IMR-90 (cell line): ENCODE results near the gene PTX3. TPM values are rescaled to one million over a fixed set of nuclear protein-coding genes. Genes with fewer than 3 reads are reported as not detected.

ENCODE experiments used
- ATAC-seq: fragments of 200-7000 bp; cut with Tn5 transposase; 2 replicates; pipeline ENCODE4 v1.9.1; 2020; ENCODE audit warnings: low read depth, mild to moderate bottlenecking, moderate library complexity
- BruUV-seq: library from RNA; stranded (reverse); fragments of 400-500 nt; replicated peaks from 2 replicates; lab custom pipeline; 2021; lab: Mats Ljungman, UMichigan
- CTCF ChIA-PET: fragments of 300-600 bp; formaldehyde crosslinking; extraction: SDS; loops from one replicate; lab custom pipeline; 2021; ENCODE audit warnings: antibody characterized with exemption; lab: Yijun Ruan, JAX
- POLR2A ChIA-PET: fragments of 300-600 bp; sonication (Branson Sonifier 250); formaldehyde crosslinking; loops from one replicate; lab custom pipeline; 2022; ENCODE audit warnings: antibody characterized with exemption; ENCODE audit not compliant: unreplicated experiment; lab: Charles Lee
- DNase-seq: peaks from one replicate; pipeline ENCODE4 v3.0.0; 2013
- H2AFZ ChIP-seq: replicated peaks from 2 replicates; pipeline ENCODE3; 2013; ENCODE audit warnings: low read length, mild to moderate bottlenecking; ENCODE audit not compliant: poor library complexity
- H2AK5ac ChIP-seq: 2 replicates; pipeline ENCODE4 v1.6.1; 2013; ENCODE audit warnings: low read depth, low read length, inconsistent platforms
- H2AK9ac ChIP-seq: replicated peaks from 2 replicates; pipeline ENCODE3; 2013; ENCODE audit warnings: mild to moderate bottlenecking, low read depth, low read length, moderate library complexity; ENCODE audit not compliant: poor library complexity
- H2BK120ac ChIP-seq: 2 replicates; pipeline ENCODE4 v1.6.1; 2013; ENCODE audit warnings: low read depth, low read length, inconsistent platforms
- H2BK15ac ChIP-seq: 3 replicates; pipeline ENCODE4 v1.6.1; 2013; ENCODE audit warnings: low read depth, low read length, inconsistent platforms
- H2BK20ac ChIP-seq: 2 replicates; pipeline ENCODE4 v1.6.1; 2013; ENCODE audit warnings: low read depth, mild to moderate bottlenecking, inconsistent platforms, low read length, moderate library complexity
- H2BK5ac ChIP-seq: 2 replicates; pipeline ENCODE4 v1.6.1; 2013; ENCODE audit warnings: mild to moderate bottlenecking, low read depth, low read length, inconsistent platforms; ENCODE audit not compliant: poor library complexity, severe bottlenecking
- H3K14ac ChIP-seq: replicated peaks from 2 replicates; pipeline ENCODE4 v1.6.1; 2013; ENCODE audit warnings: low read depth, low read length, inconsistent platforms
- H3K18ac ChIP-seq: 2 replicates; pipeline ENCODE4 v1.6.1; 2013; ENCODE audit warnings: low read depth, low read length, control low read depth
- H3K23ac ChIP-seq: 2 replicates; pipeline ENCODE4 v1.6.1; 2013; ENCODE audit warnings: low read depth, low read length, inconsistent platforms
- H3K27ac ChIP-seq: 2 replicates; pipeline ENCODE4 v1.5.1; 2013; ENCODE audit warnings: mild to moderate bottlenecking, control low read depth, low read length; ENCODE audit not compliant: insufficient read depth
- H3K27me3 ChIP-seq: 2 replicates; pipeline ENCODE4 v1.6.1; 2013; ENCODE audit warnings: low read length; ENCODE audit not compliant: control insufficient read depth, insufficient read depth
- H3K36me3 ChIP-seq: 2 replicates; pipeline ENCODE4 v1.6.1; 2013; ENCODE audit warnings: low read length, mixed read lengths; ENCODE audit not compliant: control insufficient read depth, insufficient read depth
- H3K4ac ChIP-seq: 2 replicates; pipeline ENCODE4 v1.6.1; 2013; ENCODE audit warnings: low read depth, low read length, inconsistent platforms
- H3K4me1 ChIP-seq: 2 replicates; pipeline ENCODE4 v1.6.1; 2013; ENCODE audit warnings: low read length, mixed read lengths; ENCODE audit not compliant: control insufficient read depth, insufficient read depth
- H3K4me2 ChIP-seq: 2 replicates; pipeline ENCODE4 v1.6.1; 2013; ENCODE audit warnings: low read depth, mild to moderate bottlenecking, control low read depth, low read length, moderate library complexity
- H3K4me3 ChIP-seq: 2 replicates; pipeline ENCODE4 v1.5.1; 2013; ENCODE audit warnings: low read depth, mild to moderate bottlenecking, control low read depth, low read length, moderate library complexity; ENCODE audit not compliant: insufficient read depth
- H3K56ac ChIP-seq: 2 replicates; pipeline ENCODE4 v1.6.1; 2013; ENCODE audit warnings: low read length, inconsistent platforms; ENCODE audit not compliant: insufficient read depth; ENCODE audit errors: extremely low read depth
- H3K79me1 ChIP-seq, 2 experiments: 2 replicates each; pipeline ENCODE4 v1.6.1; 2013; ENCODE audit warnings: low read length in 2 of 2, inconsistent platforms in 1 of 2, low read depth in 1 of 2
- H3K9ac ChIP-seq: 2 replicates; pipeline ENCODE4 v1.6.1; 2013; ENCODE audit warnings: low read depth, low read length, control low read depth
- H3K9me1 ChIP-seq: 2 replicates; pipeline ENCODE4 v1.6.1; 2013; ENCODE audit warnings: low read length, inconsistent platforms; ENCODE audit not compliant: insufficient read depth
- H3K9me3 ChIP-seq: 2 replicates; pipeline ENCODE4 v1.6.1; 2013; ENCODE audit warnings: low read length; ENCODE audit not compliant: control insufficient read depth, insufficient read depth
- H4K20me1 ChIP-seq: 2 replicates; pipeline ENCODE4 v1.6.1; 2013; ENCODE audit warnings: low read length, inconsistent platforms; ENCODE audit not compliant: insufficient read depth
- H4K5ac ChIP-seq: 2 replicates; pipeline ENCODE4 v1.6.1; 2013; ENCODE audit warnings: mild to moderate bottlenecking, low read depth, low read length, control low read depth
- H4K8ac ChIP-seq, 2 experiments: 2 replicates each; pipeline ENCODE4 v1.6.1; 2013; ENCODE audit warnings: low read depth in 2 of 2, low read length in 2 of 2, control low read depth in 1 of 2, inconsistent platforms in 1 of 2
- H4K91ac ChIP-seq: 2 replicates; pipeline ENCODE4 v1.6.1; 2013; ENCODE audit warnings: low read depth, low read length, inconsistent platforms; ENCODE audit not compliant: insufficient read depth
- BHLHE40 ChIP-seq: fragments of 150-350 bp; IDR thresholded peaks from 2 replicates; pipeline ENCODE4 v1.6.1; 2016; ENCODE audit warnings: mild to moderate bottlenecking, low read depth, low read length
- CEBPB ChIP-seq: IDR thresholded peaks from 2 replicates; pipeline ENCODE4 v1.6.1; 2012; ENCODE audit warnings: low read depth, low read length, improper control_type of control experiment
- CHD1 ChIP-seq: IDR thresholded peaks from 2 replicates; pipeline ENCODE4 v1.6.1; 2012; ENCODE audit warnings: low read depth, low read length, improper control_type of control experiment
- CTCF ChIP-seq: conservative IDR thresholded peaks from 2 replicates; pipeline ENCODE4 v1.5.1; 2012; ENCODE audit warnings: mild to moderate bottlenecking, low read depth, low read length, improper control_type of control experiment
- ELK1 ChIP-seq: fragments of 150-350 bp; IDR thresholded peaks from 2 replicates; pipeline ENCODE4 v1.6.1; 2016; ENCODE audit warnings: low read depth, mild to moderate bottlenecking, low read length, moderate library complexity, borderline replicate concordance
- FOS ChIP-seq: fragments of 150-350 bp; IDR thresholded peaks from 2 replicates; pipeline ENCODE4 v1.6.1; 2016; ENCODE audit warnings: low read depth, low read length
- MAFK ChIP-seq: IDR thresholded peaks from 2 replicates; pipeline ENCODE4 v1.6.1; 2012; ENCODE audit warnings: low read depth, low read length, improper control_type of control experiment
- MAZ ChIP-seq: IDR thresholded peaks from 2 replicates; pipeline ENCODE4 v1.6.1; 2012; ENCODE audit warnings: low read depth, mild to moderate bottlenecking, low read length, improper control_type of control experiment, moderate library complexity, borderline replicate concordance
- MXI1 ChIP-seq: IDR thresholded peaks from 2 replicates; pipeline ENCODE4 v1.6.1; 2012; ENCODE audit warnings: low read depth, mild to moderate bottlenecking, low read length, moderate library complexity, borderline replicate concordance
- NFE2L2 ChIP-seq: fragments of 150-350 bp; IDR thresholded peaks from 2 replicates; pipeline ENCODE4 v1.6.1; 2016; ENCODE audit warnings: low read depth, mild to moderate bottlenecking, low read length
- POLR2A ChIP-seq: IDR thresholded peaks from 2 replicates; pipeline ENCODE4 v1.6.1; 2012; ENCODE audit warnings: mild to moderate bottlenecking, low read depth, low read length
- RCOR1 ChIP-seq: IDR thresholded peaks from 2 replicates; pipeline ENCODE4 v1.6.1; 2012; ENCODE audit warnings: mild to moderate bottlenecking, low read length, improper control_type of control experiment; ENCODE audit not compliant: insufficient replicate concordance
- RFX5 ChIP-seq: IDR thresholded peaks from 2 replicates; pipeline ENCODE4 v1.8.0; 2012; ENCODE audit warnings: low read depth, mild to moderate bottlenecking, low read length, moderate library complexity
- SMC3 ChIP-seq: fragments of 150-350 bp; IDR thresholded peaks from 2 replicates; pipeline ENCODE4 v1.6.1; 2016; ENCODE audit warnings: low read depth, mild to moderate bottlenecking, antibody characterized with exemption, low read length, moderate library complexity
- USF2 ChIP-seq: fragments of 150-350 bp; IDR thresholded peaks from 2 replicates; pipeline ENCODE4 v1.6.1; 2017; ENCODE audit warnings: mild to moderate bottlenecking, antibody characterized with exemption, low read length, low read depth
- WGBS, 2 experiments: methylation state at CpG; one replicate each; pipeline versions ENCODE4 v1.1.5 to v1.1.7; 2013; ENCODE audit warnings: missing lambda C conversion rate in 2 of 2; ENCODE audit not compliant: insufficient read length in 1 of 2; ENCODE audit errors: extremely low coverage in 2 of 2; 5-methylcytosine and 5-hydroxymethylcytosine counted together
- dilution Hi-C: fragments of 300-500 bp; cut with HindIII; formaldehyde crosslinking; loops from one replicate; pipeline ENCODE4 v1.14.3; 2018; ENCODE audit warnings: low sequenced_read_pairs; ENCODE audit not compliant: unreplicated experiment
- in situ Hi-C: fragments of 300-500 bp; cut with MboI; formaldehyde crosslinking; loops from 3 replicates; pipeline ENCODE4 v1.14.3; 2019; ENCODE audit warnings: low sequenced_read_pairs, inconsistent platforms, mixed read lengths
- intact Hi-C: fragments of 100-400 bp; cut with micrococcal nuclease; formaldehyde crosslinking; loops from 2 replicates; pipeline ENCODE4 v1.10.0; 2022
- polyA plus RNA-seq, 3 experiments: library from polyadenylated mRNA; depleted of rRNA; stranded (reverse); fragments of >200 nt; gene quantifications; 2 replicates each; pipeline ENCODE4 v1.2.3, GENCODE V29; 2012; ENCODE audit warnings: low replicate concordance in 1 of 3
- total RNA-seq: library from RNA; depleted of rRNA; stranded (reverse); fragments of >200 nt; gene quantifications from 2 replicates; pipeline ENCODE4 v1.2.3, GENCODE V29; 2012

Gene PTX3
- total and polyA plus RNA-seq, 2 of the 4 experiments (the other 2 are of a cell fraction), result 97.9 to 135 TPM

GRCh38 chr3:157438194-157438730 lies 1.6 kb downstream of the PTX3 start:
- ChIA-PET CTCF (no interaction called here), POLR2A (interaction anchor here (0.6 to 1.3 kb wide), 6 partner anchors 26 to 234 kb away, joined by 3 to 7 read pairs (median 4); no protein-coding TSS in a partner anchor)
- Histone ChIP-seq H2BK120ac (peak overlapping the region; percentile 62), H3K56ac (peak overlapping the region; percentile 16; the same call in 1 of the 2 replicates), H2BK20ac (peak overlapping the region; percentile 21; the same call in 1 of the 2 replicates), H3K14ac (peak overlapping the region; percentile 80), H3K4ac (peak overlapping the region; percentile 62), H2AFZ (peak overlapping the region; percentile 84), H3K27ac (peak overlapping the region; percentile 3), H3K23ac (peak overlapping the region; percentile 89), H2BK15ac (peak overlapping the region; percentile 56; the same call in 1 of the 3 replicates), H4K91ac (0 out of 2 replicates have a peak overlapping the region, but pooled peaks have one; percentile 19), H3K9me3 (no peaks in the 10 kb centered on the region), H3K18ac (peak overlapping the region; percentile 4; the same call in 1 of the 2 replicates), H2AK5ac (no peak overlapping the region; the same call in 1 of the 2 replicates), H4K20me1 (no peaks in the 10 kb centered on the region), H4K5ac (no peak overlapping the region), H3K9me1 (no peaks in the 10 kb centered on the region), H3K9ac (peak overlapping the region; percentile 77), H4K8ac (peak overlapping the region in 1 of 2 experiments; percentile 41; a peak in 1 of 4 replicates), H3K4me2 (peak overlapping the region; percentile 73), H2AK9ac (peak overlapping the region; percentile 18), H2BK5ac (no peak overlapping the region), H3K4me1 (peaks cover 10% of the 10 kb centered on the region), H3K36me3 (peaks cover 5% of the 10 kb centered on the region), H3K27me3 (no peaks in the 10 kb centered on the region), H3K4me3 (peak overlapping the region; percentile 68), H3K79me1 (peaks cover 0 to 26% of the 10 kb centered on the region in 2 experiments; a peak in 2 of 4 replicates)
- 0% methylated on average over 4 of the region's 22 CpGs; no CpG with 5 or more reads in 1 of the 2 experiments for WGBS, 2 experiments
- in situ Hi-C loops (no loop called here), intact Hi-C loops (loop anchor here (2.0 kb wide), 1 partner anchor 55 kb away; no protein-coding TSS in a partner anchor), dilution Hi-C loops (no loop called here)
- DNase-seq (no peak), ATAC-seq (peak; percentile 24; the same call in 1 of the 2 replicates)
- BruUV-seq, result no TSS peak
- no peak for TF ChIP-seq MXI1
- no peak for TF ChIP-seq NFE2L2
- TF ChIP-seq RCOR1, result no peak
- no peak for TF ChIP-seq CHD1
- no peak for TF ChIP-seq SMC3
- no peak for TF ChIP-seq RFX5
- TF ChIP-seq MAFK, result no peak
- no peak for TF ChIP-seq BHLHE40
- TF ChIP-seq POLR2A, result no peak
- no peak for TF ChIP-seq CEBPB
- no peak for TF ChIP-seq USF2
- TF ChIP-seq CTCF, result no peak
- no peak for TF ChIP-seq MAZ
- TF ChIP-seq ELK1, result no peak
- TF ChIP-seq FOS, result no peak
